GM19239 (cell line): ENCODE data around the gene SLC39A1.
"Not testable (repeated sequence)": the region's sequence is repeated elsewhere in the genome, so short reads cannot be mapped to it uniquely, and the experiment has no call there.

ENCODE experiments used
- DNase-seq: peaks from one replicate; pipeline ENCODE4 v3.0.0; 2011; ENCODE audit warnings: low spot score; ENCODE audit not compliant: insufficient read length
- FAIRE-seq: peaks from 2 replicates; lab custom pipeline; 2011; peaks lifted over from hg19 to GRCh38; lab: Jason Lieb, UNC

The SLC39A1 gene

DNA sequence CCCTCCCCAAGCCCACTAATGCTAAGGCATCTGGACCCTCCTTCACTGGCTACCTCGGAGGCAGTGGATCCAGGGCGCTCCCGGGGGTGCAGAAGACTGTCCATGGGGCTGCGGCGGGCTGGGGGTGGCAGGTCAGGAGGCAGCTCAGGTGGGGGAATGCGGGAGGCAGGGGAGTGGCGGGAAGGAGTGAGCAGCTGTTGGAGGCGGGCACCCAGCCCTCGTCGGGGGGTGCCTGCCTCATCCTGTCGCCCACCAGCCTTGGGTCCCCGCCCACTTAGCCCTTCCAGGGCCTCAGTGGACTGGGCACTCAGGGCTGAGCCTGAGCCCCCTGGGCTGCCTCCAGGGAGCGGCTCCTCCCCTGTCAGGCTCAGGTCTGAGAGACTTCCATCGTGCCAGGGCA, 29.9 kb downstream of the SLC39A1 start:
- no peak for FAIRE-seq
- no peak for DNase-seq

DNA sequence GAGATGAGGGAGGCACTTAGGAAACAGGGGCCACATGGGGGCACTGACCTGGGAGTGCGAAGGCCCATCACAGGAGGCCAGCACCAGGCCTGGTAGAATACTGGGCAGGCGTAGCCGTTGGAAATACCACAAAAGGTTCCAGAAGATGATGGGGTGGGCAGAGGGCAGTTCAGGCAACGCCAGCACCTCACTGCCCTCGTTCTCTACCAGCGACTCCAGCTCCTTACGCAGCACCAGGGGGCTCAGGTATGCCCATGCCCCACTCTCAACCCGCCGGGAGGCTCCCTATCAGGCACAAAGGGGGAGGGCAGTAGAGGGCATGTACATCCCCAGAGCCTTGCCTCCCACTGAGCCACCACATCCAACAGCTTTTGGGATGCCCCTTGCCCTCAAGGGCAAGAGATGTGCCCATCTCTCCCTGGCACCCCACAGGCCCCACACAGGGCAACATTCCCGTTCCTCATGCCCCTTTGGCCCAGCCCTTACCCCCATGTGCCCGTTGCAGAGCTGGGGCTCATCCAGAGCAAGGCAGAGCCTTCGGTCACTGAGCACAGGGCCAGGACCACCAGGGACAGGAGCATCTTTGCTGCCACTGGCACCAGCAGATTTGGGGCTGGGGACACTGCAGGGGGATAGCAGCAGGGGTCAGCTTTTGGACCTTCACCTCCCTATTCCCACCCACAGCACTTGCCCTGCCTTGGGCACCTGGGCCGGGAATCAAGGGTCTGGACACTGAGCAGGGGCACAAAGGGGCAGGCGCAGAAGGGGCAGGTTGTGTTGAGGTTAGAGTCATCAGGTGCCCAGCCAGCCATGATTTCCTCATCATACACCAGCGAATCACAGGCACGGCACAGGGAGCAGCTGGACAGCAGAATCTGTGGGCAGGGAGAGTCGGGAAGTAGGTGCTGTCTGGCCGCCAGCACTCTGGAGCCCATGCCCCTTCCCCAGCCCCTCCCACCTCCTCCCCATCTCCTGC, 30.9 kb downstream of the SLC39A1 start:
- DNase-seq (no peak), FAIRE-seq (no peak)

DNA sequence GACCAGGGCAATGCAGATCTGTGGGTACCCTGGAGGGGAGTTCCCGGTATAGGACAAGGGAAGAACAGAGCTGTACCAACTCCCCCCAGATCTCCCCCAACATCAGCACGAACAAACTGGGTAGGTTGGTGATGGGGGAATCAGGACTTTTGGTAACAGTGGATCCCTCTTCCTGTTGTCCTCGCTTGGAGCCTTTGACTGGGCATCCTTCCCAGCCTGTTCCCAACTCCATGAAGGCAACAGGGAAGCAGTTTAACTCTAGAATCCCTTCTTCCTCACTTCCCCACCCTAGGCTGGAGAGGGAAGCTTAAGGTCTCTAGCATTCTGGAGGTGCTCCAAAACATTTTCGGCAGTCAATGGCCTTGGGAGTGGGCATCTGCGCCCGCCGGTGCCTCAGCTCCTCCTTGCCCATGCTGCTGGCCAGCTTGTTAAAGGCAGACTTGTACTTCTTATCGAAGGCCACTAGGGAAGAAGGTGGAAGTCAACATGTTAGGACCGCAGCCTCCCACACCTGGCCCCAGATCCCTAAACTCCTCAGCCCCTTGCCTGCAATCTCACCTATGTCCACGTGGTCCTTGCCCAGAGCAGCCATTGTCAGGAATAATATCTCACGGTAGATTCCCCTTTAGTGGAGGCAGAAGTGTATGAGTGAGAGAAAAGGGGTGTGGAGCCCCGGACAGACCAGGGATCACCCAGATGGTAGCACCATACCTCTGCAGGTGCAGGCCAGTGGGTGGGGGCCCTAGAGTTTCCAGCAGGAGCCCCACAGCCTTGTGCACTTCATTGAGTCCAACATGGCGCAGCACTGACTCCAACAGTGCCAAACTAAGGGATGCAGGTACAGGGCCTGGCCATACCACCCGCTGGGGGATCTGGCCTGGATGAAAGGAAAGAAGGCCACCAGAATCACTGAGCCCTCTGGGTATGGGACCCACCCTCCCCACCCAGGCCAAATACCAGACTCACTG, 33.1 kb downstream of the SLC39A1 start:
- DNase-seq (no peak), FAIRE-seq (no peak)

GRCh38 chr1:153929426-153929825, 33.9 kb downstream of the SLC39A1 start:
- FAIRE-seq: no peak
- no peak for DNase-seq

- no peak for DNase-seq
- no peak for FAIRE-seq
Observed at GRCh38 chr1:153928791-153929341, 34.5 kb downstream of the SLC39A1 start.

DNA sequence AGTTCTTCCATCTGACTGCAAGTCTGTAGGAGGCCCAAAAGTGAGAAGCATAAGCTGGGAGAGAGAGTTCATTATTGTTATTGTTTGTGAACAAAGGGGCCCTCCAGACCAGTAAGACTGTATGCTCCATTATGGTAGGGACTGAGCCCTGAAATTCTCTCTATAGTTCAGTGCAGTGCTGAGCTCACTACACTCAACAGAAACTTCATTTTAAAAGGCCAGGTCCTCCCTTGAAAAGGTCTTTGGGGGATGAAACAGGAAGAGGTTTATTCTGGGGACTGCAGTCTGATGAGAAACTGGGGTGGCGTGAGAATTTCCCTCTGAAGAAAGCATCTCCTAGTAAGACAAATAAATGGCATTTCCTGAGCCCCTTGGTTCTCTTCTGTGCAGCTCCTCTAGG, 35.1 kb downstream of the SLC39A1 start:
- DNase-seq (no peak), FAIRE-seq (no peak)

DNA sequence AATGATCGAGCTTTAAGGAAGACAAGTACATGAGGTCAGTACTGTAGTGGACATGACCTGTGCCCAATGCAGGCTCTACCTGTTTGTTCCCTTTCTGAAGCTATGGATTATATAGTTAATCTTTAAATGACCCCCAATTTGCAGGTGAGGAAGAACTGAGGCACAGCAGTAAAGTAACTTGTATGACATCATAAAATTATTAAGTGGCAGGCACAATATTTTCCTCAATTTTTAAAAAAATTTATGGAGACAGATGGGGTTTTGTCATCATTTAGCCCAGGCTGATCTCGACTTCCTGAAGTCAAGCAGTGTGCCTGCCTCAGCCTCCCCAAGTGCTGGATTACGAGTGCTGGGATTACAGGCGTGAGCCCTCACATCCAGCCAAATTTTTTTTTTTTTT, 36.9 kb downstream of the SLC39A1 start:
- FAIRE-seq: no peak
- no peak for DNase-seq

DNA sequence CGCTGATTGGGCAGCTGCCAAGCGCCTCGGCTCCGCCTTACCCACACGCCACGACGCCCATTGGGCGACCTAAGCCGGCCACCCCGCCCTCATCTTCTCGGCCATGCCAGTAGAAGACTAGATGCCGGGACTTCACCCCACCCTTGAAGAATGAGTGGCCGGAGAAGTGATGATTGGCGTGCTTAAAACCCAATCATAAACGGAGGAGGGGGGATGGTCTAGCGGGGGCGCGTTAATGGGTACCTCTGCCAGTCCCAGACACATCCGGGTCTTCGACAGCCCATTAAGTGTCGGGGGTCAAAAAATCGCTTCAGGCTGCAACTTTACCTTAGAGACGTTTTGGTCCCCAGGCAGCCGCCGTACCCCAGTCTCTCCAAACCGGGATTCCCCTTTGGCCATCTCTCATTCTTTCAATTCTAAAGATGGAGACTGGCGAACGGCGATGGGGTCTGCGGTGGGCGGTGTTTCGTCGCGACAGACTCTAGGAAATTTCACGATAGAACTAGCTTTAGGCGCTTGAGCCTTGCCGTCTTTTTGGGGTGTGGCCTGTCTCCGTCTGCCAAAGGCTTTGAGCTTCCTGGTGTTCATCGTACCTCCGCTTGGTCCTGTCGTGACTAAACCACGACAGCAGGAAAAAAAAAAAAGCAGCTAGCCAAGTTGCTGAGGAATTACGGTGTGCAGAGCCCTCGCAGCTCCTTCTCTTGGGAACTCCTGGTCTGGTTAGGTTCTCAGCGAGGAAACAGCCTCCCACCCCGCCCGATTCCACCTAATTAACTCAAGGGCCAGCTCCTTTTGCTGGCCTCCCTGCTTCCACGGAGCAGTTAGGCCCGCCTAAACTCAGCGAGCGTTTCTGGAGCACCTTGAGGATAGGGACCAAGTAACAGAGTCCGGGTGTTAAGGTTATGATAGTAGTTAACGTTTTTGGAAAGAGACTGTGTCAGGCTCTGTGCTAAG, 40.1 kb downstream of the SLC39A1 start, which contains the start of gene GATAD2B:
GATAD2B (minus strand) TSS at position 1 of the 954 bp plus-strand sequence. CDS start 94,625 bp downstream, outside the sequence.
- FAIRE-seq: peak; percentile 91
- peak; percentile 93 for DNase-seq

- DNase-seq (peak; percentile 34), FAIRE-seq (no peak)
Observed at GRCh38 chr1:153922076-153922971, 41.0 kb downstream of the SLC39A1 start.

DNA sequence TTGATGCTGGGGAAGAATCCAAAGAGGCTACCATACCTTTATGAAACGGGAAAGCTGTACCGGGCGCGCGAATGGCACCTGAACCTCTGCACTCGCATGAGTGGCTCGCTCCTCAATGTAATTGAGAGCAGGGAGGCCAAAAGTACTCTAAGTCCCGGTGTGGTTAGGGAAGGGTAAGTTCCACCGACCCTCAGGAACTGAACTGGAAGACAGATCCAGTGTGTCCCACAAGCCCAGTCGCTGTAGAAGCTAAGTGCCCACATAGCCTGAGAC, 41.6 kb downstream of the SLC39A1 start:
- FAIRE-seq: no peak
- no peak for DNase-seq

DNA sequence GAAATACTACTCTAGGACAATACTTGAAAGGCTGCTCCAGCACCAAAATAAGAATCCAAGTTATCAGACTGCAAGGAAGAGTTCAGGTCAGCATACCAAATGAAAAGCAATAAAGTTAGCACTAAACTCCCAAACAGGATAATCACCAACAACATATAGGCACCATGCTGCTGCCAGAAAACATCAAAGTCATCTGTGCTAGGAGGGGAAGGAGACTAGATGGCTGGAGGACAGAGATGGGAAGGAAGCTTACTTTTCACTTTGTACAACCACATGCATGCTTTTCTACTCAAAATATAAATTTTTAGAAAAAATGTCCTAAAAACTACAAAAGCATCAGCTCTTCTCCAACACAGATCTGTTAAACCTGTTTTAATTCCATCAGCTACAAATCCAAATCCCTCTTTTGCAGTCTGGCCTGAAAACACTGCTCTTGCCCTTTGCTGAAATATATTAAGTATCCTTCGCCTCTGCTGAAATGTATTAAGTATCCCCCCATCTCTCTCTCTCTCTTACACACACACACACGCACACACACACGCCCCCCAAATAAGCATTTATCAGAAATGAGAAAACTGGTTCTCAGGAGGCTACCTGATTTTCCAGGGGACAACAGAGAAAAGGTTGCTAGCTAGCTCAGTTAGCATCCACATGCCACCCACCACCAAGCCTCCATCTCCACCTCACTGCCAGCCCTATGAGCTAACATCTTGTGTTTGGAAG, 42.1 kb downstream of the SLC39A1 start:
- peak; percentile 11 for FAIRE-seq
- DNase-seq: no peak

GRCh38 chr1:153919876-153920852, 43.2 kb downstream of the SLC39A1 start:
- FAIRE-seq (peak; percentile 26), DNase-seq (no peak)

DNA sequence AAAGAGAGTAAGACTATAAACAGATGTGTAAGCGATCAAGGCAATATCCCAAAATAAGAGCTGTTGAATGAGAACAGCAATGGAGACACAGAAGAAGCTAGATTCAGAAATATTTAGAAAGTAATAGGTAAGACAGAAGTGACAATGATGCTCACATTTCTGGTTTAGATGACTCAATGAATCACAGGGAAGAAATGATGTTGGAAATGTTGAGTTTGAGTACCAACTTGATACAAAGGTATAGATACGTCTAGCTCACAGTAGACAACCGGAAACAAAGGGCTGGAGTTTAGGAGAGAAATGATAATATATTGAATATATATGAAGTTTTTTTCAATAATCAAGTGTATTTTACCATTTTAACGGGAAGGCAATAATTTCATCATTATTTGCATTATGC, 47.0 kb downstream of the SLC39A1 start:
- FAIRE-seq: no peak
- no peak for DNase-seq

DNA sequence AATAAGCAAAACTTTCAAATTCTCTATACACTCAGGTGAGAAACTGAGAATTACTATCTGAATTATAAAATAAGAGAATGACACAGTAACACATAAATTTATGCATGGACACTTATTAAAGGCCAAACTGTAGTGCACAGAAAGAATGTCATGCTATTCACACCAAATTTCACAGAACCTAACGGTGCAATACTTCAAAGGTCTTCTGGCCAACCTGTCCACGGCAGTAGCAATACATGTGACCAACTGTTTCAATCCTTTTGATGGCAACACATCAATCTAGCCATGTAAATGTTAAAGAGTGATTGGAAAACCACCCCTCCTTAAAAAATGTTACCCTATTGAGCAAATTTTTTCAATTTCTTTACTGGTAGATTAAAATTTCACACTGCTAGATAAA, 51.0 kb downstream of the SLC39A1 start:
- DNase-seq (no peak), FAIRE-seq (no peak)

- not testable (repeated sequence) for DNase-seq, FAIRE-seq
Observed at GRCh38 chr1:153910560-153910959, 52.8 kb downstream of the SLC39A1 start.
